Measurements from ENCODE around the gene KDR.

DNA sequence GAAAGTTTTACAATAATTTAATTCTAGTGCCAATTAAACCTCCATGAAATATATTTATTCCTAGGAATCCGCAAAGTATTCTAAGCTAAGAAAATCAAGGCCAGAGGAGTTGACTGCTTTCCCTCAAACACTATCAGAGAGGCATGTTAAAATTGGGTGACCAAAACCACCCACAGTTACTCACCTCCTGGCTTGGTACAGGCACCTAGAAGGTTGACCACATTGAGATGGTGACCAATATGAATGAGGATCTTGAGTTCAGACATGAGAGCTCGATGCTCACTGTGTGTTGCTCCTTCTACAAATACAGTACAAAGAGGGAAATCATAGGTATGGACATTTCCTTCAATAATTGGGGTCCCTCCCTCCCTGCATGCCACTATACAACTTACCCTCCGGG is 29.4 kb downstream of the KDR start:
- TF ChIP-seq, protein P1, sequence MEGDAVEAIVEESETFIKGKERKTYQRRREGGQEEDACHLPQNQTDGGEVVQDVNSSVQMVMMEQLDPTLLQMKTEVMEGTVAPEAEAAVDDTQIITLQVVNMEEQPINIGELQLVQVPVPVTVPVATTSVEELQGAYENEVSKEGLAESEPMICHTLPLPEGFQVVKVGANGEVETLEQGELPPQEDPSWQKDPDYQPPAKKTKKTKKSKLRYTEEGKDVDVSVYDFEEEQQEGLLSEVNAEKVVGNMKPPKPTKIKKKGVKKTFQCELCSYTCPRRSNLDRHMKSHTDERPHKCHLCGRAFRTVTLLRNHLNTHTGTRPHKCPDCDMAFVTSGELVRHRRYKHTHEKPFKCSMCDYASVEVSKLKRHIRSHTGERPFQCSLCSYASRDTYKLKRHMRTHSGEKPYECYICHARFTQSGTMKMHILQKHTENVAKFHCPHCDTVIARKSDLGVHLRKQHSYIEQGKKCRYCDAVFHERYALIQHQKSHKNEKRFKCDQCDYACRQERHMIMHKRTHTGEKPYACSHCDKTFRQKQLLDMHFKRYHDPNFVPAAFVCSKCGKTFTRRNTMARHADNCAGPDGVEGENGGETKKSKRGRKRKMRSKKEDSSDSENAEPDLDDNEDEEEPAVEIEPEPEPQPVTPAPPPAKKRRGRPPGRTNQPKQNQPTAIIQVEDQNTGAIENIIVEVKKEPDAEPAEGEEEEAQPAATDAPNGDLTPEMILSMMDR (IDR thresholded peaks at IDR 0.05): no peak
- TF ChIP-seq POLR2A (IDR thresholded peaks at IDR 0.05): no peak
